ENCODE measurements around the gene IBA57.

IBA57 gene

DNA sequence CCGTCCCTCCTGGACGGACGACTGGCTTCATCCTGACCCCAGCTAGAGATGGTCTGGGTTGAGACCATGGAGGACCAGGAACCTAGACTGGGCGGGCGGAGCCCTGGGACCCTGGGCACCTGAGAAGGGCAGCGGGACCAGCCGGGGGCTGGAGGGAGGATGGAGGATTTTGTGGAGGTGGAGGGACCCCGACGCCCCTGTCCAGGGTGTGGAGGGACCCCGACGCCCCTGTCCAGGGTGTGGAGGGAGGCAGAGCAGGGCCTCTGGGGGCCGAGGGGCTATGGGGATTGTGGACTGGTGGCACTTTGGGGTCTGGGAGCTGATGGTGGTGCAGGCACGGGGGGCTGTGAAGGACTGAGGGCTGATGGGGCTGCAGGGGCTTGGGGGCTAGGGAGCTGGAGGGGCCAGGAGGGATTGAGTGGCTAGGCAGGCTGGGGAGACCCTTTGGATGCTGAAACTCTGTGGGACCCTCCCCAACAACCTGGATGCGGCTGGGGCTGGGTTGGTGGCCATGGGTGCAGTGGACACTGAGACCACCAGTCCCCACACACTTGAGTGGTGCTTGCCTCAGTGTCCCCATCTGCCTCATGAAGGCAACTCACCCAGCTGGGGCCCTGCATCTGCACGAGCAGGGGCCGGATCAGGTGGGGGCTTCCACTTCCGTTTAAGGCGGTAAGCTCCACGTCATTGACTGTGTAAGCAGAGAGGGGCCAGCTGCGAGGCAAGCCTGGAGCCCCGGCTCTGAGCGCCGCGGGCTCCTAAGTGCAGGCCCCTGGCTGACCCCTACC lies 8.5 kb upstream of the IBA57 start:
- no peak for DNase-seq (ENCODE audit: low read depth in 2 of 2)

DNA sequence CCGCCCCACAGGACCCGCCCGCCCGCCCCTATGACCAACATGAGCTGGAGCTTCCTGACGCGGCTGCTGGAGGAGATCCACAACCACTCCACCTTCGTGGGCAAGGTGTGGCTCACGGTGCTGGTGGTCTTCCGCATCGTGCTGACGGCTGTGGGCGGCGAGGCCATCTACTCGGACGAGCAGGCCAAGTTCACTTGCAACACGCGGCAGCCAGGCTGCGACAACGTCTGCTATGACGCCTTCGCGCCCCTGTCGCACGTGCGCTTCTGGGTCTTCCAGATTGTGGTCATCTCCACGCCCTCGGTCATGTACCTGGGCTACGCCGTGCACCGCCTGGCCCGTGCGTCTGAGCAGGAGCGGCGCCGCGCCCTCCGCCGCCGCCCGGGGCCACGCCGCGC lies 7.9 kb upstream of the IBA57 start:
- no peak for DNase-seq (ENCODE audit: low read depth in 2 of 2)

DNA sequence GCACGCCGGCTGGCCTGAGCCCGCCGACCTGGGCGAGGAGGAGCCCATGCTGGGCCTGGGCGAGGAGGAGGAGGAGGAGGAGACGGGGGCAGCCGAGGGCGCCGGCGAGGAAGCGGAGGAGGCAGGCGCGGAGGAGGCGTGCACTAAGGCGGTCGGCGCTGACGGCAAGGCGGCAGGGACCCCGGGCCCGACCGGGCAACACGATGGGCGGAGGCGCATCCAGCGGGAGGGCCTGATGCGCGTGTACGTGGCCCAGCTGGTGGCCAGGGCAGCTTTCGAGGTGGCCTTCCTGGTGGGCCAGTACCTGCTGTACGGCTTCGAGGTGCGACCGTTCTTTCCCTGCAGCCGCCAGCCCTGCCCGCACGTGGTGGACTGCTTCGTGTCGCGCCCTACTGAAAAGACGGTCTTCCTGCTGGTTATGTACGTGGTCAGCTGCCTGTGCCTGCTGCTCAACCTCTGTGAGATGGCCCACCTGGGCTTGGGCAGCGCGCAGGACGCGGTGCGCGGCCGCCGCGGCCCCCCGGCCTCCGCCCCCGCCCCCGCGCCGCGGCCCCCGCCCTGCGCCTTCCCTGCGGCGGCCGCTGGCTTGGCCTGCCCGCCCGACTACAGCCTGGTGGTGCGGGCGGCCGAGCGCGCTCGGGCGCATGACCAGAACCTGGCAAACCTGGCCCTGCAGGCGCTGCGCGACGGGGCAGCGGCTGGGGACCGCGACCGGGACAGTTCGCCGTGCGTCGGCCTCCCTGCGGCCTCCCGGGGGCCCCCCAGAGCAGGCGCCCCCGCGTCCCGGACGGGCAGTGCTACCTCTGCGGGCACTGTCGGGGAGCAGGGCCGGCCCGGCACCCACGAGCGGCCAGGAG lies 7.2 kb upstream of the IBA57 start:
- DNase-seq (ENCODE audit: low read depth in 2 of 2): no peak

DNA sequence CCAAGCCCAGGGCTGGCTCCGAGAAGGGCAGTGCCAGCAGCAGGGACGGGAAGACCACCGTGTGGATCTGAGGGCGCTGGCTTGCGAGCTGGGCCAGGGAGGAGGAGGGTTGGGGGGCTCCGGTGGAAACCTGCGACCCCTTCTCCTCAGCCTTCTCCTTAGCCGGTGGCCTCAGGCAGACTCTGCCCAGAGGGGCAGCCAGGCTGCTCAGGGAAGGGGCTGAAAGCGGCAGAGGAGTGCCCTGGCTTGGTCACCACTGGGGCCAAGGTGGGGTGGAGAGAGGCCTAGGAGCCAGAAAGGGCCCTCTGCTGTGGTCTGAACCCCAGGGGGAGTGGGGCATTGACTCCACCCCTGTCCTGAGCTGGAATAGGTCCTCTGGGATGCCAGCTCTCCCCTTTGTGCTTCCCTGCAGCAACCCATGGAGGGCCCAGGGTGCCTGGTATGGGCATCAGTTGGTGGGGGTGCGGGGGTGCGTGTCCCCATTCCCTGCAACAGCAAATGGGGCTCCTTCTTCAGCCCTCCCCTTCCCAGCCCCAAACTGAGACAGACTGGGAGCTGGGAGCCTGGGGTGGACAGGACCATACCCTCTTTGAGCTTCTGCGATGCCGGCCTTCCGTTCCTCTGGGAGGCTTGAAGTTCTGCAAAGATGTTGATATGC lies 6.5 kb upstream of the IBA57 start:
- DNase-seq (ENCODE audit: low read depth in 2 of 2): no peak

DNA sequence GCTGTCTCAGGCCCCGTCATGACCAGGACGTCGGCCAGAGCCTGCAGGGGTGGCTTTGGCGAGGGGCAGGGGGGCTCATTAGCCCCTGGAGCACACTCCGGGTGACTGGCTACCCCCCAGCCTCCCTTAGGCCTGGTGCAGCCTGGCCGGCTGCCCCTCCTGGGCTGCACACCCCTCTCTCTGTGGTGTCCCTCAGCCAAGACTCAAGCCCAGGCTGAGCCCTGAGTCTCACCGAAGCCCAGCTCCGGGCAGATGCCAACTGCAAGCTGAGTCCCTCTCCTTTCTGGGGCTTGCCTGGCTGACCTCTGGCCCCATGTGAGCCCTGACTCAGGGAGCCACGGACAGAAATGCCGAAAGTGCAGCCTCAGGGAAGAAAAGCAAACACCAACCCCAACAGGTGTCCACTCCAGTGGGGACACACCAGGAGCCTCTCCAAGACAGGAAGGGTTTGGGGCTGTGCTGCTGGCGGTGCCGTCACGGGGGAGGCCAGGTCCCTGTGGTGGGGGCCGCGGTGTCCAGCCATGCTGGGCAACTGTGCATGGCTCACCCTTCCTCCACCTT lies 5.3 kb upstream of the IBA57 start:
- no peak for DNase-seq (ENCODE audit: low read depth in 2 of 2)

DNA sequence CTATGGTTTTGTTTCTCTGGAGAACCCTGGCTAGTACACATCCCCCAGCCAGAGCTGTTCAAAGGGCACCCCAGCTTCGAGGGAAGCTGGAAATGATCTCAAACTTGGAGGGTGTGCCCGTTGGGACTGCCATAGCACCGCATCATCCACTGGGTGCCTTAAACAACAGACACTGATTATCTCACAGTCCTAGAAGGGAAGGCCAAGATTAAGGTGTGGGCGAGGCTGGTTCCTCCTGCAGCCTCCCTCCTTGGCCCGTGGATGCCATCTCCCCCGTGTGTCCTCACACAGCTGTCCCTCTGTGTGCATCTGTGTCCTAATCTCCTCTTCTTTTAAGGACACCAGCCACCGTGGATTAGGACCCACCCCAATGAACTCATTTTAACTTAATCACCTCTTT lies 4.2 kb upstream of the IBA57 start:
- DNase-seq (ENCODE audit: low read depth in 2 of 2): no peak

DNA sequence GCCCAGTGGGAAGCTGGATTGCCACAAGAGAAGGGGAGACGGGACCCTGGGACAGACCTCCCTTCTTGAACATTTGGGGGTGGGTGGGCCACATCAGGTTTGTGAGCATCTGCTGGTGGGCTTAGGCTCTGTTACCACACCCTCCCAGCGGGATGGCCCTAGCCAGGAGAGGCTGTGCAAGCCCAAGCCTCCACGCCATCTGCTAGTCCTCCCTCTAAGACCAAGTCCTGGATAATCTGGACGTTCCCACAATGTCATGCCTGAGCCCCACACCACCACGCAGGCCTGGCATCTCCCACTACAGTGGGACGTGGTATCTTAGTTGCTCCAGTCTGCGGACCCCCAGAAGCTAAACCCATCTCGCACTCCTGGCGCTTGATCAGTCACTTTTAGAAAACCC lies 3.7 kb upstream of the IBA57 start:
- DNase-seq (ENCODE audit: low read depth in 2 of 2): no peak

DNA sequence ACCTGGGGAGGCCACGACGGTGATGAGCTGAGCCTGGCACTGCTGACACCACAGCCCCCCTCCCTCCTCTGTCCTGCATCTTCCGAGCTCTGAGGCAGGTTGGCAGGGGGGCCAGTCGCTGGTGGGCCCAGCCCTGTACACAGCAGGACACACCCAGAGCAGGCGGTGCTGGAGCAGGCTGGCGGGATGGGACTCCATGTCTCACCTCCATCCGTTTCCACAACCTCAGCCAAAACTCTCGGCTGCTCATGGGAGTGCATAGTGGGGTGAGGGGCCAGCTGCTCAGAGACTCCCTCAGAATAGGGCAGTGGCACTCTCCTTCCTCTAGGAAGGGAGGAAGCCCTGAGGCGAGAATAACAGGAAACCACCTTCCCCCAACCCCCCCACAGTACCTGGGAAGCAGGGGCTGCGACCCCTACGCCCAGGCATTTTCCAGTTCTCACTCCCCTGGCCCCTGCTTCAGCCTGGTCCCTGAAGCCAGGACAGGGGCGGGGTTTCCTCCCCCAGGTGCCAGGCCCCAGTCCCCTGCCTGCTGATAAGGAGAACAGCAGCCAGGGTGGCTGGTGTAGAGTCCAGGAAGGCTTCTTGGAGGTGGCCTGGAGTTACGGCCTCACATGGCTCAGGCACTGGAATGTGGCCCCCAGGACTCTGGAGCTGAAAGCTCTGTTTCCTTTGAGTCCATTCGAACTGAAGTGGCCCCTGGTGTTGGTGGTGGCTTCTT lies 3.2 kb upstream of the IBA57 start:
- DNase-seq (ENCODE audit: low read depth in 2 of 2): no peak

DNA sequence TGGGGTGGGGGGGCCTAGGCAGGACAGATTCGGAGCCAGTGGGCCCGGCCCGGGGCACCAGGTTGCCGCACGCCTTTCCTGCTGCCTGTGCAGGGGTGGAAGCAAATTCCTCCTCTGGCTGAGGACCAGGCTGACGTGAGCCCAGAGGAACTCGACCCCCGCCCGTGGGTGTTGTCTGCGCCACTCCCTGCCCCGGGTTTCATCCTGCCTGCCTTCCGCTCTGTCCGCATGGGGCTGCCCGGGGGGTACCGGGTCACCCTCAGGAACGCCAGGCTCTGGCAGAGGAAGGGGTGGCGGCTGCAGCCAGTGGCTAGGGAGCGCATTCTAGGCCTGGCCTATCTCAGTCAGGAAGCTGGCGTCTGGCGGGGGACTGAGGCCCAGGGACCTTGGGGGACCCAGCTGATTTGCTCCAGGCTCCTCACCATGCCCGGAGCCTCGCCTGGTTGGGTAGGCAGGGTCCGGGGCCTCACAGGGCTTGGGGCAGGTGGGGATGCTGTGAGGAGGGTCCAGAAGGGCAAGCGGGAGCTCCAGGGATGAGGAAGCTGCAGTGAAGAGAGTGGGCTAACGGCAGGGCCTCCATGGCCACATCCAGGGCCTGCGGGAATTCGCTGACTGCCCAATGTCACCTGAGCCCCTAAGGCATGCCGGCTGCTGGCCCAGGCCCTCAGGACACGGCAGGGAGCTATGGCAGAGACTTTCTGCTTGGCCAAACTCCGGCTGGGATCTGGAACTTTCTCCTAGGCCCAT lies 2.4 kb upstream of the IBA57 start:
- DNase-seq (ENCODE audit: low read depth in 2 of 2): no peak

DNA sequence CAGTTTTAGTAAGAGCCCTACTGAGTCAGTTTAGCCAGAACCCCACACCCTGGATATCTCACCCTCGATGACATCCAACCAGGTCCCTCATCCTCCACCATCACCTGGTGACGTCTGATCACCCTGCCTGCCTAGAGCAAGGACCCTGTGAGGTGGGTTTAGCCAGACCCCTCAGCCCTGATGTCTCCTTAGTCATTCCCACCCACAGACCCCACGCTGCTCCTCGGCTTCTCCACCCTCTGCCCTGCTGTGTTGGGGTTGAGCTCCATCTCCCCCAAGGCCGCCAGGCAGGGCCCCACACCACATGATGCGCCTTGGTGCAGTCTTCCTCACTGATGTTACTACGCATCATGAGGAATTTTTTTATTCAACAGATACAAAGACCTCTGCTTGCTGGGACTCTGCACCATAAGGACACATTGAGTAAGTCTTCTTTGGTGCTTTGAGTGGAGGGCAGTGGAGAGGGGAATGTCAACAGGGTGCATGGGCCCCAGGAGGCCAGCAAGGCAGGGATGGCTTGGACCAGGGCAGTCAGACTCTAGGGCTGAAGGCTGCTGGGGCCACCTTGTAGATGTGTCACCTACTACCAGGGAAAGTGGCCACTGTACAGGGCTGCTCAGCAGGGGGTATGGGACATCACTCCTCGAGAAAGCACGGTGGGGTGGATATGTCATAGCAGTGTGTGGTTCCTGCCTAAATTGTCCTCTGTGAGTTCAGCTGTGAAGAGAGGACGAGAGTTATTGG lies 1.7 kb upstream of the IBA57 start:
- DNase-seq (ENCODE audit: low read depth in 2 of 2): no peak

DNA sequence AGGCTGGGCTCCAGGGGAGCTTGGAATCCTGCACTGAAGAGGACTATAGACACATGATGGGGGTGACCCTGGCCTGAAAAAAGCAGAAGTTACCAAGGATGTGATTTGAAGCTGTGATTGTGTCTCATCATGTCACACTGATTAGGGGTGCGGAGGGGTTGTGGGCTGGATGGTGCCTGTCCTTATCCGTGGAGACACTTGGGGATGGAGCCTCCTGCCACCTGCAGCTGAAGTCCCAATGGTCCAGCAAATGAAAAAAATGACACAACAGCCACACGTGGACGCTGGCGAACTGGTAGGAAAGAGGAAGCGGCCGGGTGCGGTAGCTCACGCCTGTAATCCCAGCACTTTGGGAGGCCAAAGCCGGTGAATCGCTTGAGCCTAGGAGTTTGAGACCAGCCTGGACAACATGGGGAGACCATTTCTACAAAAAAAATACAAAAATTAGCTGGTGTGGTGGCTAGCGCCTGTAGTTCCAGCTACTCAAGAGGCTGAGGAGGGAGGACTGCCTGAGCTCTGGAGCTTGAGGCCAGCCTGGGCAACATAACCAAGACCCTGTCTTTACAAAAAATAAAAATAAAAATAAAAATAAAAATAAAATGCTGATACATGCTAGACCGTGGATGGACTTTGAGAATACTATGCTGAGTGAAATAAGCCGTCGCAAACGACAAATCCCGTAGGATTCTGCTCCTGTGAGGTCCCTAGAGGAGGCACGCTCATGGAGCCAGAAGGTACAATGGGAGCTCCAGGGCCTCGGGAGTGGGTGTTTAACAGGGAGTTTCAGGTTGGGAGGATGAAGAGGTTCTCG lies 838 bp upstream of the IBA57 start:
- DNase-seq (ENCODE audit: low read depth in 2 of 2): no peak

DNA sequence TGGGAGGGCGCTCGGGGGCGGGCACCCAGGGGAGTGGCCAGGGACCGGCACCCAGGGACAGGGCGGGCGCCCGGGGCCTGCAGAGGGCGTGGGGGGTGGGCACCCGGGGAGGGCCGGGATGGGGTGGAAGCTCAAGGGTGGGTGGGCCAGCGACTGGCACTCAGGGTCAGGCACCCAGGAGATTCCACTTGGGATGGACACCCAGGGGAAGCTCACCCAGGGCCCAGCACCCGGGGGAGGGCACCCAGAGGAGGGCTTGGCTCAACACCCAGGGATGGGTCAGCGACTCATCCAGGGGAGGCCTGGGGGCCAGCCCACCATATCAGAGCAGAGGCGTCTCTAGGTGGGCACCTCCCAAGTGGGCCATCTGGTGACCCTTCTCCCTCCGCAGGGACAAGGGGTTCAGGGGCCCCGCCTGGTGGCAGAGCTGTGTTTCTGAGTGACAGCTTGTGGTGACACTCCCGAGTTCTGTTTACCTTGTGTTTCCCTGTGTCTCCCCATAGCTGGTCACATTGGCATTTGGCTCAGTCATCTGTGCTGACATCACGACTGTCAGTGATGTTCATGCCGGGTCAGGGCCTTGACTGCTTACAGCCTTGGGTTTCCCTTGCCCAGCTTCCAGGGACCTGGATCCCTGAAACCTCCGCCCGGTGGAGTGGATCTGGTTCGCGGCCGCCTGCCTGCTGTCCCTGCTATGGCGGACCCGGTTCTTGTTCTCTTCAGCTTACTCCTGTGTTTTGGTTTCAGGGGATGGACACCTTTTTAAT lies 749 bp downstream of the IBA57 start:
- DNase-seq (ENCODE audit: low read depth in 2 of 2): peak; percentile 38

DNA sequence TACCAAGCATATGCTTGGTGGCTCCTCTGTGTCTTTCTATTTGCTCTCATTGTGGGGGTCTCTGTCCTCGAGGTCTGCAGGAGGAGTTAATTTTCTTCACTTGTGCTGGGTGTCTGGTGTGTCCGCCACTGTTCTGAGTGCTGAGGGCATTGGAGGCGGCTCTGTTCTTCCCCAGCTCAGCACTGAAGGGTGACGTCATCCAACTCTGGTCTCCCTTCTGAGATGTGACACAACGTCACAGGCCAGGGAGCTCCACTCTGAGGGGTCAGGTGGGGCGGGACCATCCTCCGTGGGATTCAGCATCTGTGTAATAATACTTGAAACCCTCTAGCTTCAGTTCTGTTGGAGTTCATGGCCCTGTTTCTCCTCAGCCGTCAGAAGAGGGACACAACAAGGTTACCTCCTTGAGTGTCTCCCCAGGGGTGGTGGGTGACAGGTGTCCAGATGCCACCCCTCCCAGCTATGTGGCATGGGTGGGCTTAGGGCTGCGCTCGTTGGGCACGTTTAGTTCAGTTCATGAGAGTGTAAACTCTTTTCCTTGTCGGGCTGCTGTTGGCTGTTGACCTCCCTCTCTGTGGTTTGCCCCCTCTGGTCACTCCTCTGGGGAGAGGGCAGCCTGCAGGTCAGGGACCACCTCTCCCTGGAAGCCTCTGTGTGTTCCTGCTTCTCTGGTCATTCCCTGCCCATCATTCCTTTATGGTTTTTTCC lies 3.1 kb downstream of the IBA57 start:
- no peak for DNase-seq (ENCODE audit: low read depth in 2 of 2)

DNA sequence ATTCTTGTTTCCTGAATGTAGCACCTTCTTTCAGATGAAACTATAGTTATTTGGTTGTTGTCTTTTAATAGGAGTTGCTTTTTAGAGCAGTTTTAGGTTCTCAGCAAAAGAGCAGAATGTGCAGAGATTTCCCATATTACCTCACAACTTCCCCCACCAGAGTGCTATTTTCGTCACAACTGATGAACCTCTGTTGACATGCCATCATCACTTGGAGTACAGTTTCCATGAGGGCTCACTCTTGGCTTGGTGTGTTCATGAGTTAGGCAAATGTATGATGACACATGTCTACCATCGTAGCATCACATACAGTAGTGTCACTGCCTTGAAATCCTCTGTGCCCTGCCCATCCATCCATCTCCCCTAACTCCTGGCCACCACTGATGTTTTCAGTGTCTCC lies 3.7 kb downstream of the IBA57 start:
- DNase-seq (ENCODE audit: low read depth in 2 of 2): no peak

DNA sequence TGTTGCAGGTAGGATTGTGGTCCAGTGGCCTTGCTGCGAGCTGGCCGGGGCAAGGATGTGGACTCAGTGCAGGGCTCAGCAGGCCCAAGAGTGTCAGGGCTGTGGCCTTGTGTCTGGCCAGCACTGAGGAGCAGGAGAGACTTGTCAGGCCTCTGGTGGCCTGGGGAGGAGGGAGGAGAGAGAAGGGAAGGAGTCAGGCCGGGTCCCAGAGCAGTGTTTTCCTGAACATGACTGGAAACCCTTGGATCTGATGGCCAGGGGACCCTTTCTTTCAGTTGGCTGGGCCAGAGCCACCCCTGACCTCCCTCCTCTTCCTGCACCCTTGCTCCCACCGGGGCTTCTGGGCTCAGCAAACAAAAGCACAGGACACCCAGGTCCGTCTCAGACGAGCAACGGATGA lies 5.1 kb downstream of the IBA57 start:
- no peak for DNase-seq (ENCODE audit: low read depth in 2 of 2)

DNA sequence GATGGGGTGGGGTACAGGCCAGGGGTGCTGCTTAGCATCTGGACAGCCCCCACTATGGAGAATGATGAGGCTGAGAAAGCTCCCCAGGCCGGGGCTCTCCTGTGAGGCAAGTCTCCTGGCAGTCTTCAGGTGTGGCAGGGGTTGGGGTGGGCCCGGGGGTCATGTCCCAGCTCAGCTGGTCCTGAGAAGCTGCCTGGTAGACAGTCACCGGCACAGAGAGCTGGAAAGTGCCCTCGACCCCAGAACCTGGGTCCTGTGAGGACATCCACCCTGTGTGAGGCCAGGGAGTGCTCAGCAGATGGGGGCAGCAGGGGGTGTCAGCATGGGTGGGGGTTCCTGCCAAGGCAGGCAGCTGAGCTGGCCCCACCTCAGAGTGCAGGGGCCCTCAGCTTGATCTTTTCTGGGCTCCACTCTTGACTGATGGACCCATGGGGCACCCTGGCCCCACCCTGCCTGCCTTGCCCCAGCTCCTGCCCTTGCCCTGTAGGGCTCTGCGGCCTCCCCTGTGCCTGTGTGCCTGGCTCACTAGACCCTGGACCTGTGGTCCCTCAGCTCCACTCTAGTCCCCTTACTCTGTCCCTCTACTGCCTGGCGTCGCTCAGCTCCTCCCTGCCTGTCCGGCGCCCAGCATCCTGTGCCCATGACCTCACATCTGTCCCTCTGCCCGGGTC lies 5.8 kb downstream of the IBA57 start:
- no peak for DNase-seq (ENCODE audit: low read depth in 2 of 2)
